Dermis blood vessel endothelial cell (primary cell): ENCODE results near the gene BTBD16. TPM values are rescaled to one million over a fixed set of nuclear protein-coding genes. Genes with fewer than 3 reads are reported as not detected.

Source experiments
- DNase-seq: peaks from one replicate; pipeline ENCODE4 v3.0.0; 2010
- total RNA-seq: library from RNA; depleted of rRNA; stranded (reverse); fragments of >200 nt; gene quantifications from 2 replicates; pipeline ENCODE4 v1.2.3, GENCODE V29; 2014

The BTBD16 gene
- total RNA-seq, 1 donor from 2014 or later = not detected

DNA sequence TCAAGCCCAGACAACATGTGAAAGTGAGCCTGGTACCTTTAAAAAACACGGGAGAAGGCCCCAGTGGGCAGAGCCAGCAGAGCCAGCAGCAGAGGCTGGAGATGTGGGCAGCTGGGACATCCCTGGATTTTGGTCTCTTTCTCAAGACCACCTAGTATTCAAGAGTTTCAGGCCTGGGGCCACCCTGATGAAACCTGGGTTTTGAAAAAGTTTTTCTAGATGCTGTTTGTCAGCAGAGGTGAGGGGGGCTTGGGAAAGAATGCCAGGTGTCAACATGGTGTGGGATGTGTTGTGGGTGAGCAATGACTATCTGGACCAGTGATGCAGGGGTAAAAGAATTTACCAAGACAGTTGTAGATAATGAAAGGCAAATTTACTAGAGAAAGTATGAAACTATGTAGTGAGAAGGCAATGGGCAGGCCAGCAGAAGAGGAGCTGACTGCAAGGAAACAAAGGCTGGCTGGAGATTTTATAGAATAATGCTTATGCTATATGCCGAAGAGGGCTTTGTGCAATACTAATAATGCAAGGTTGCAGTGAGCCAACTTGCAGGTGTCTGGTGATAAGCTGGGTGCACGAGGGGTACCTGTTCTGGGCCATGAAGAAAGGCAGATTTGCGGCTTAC lies 75.3 kb downstream of the BTBD16 start:
- DNase-seq = no peak

DNA sequence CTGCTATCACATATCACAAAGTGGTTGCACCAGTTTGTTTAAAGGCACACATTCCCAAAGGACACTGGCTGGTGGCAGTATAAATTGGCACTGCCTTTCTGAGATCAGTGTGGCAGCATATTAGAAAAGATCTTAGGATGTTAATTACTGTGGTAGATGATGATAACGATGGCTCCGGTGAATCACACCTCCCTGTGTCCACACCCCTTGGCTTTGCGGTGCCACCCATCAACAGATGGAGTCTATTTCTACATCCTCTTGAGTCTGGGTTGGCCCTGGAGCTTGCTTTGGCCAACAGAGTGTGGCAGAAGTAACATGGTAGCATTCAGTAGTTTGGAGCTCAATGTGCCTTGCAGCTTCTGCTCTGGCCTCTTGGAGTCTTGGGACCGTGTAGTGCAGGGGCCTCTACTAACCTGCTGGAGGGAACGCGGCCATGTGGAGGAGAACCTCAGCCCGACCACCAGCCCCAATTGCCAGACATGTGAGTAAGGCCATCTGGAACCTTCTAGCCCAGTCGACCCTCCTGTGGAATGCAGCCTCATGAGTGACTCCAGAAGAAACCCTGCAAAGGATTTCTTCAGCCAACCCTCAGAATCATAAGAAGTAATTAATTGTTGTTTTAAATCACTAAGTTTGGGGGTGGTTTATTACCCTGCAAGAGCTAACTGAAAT lies 76.2 kb downstream of the BTBD16 start:
- DNase-seq = no peak

DNA sequence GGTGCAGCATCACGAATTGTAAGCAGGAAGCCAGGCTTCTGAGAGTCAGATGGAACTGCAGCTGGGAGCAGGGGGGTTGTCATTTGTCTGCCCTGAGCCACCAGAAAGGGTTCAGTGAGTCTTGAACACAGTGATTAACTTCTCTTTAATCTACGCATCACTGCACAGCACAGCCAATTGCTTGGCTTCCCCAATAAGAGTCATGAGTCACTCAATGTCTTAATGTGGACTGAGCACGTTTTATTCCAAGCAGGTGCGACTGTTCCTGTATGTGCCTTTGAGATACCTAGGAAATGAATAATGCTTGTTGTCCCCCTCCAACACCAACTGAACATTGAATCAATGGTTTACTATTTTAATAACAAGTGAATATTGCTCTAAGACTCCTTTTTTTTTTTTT lies 77.4 kb downstream of the BTBD16 start:
- peak; percentile 7 for DNase-seq

DNA sequence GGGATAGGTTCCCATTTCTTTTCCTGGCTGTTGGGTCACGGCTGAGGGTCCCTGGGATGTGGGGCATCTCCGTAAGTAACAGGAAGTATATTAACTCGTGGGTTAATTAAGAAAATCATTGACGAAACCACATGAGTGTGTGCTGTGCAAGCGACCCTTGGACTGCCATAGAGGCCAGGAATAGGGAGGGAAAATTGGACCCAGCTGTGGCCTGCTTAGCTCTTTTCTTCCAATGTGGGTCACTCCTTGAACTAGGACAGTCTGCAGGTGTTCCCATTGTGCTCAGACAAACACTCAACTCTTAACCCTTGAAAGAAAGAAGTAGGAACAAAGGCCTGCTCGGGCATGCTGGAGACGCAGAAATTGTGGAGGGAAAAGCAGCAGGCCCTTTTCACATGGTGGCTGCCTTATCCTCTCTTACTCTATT lies 77.9 kb downstream of the BTBD16 start:
- no peak for DNase-seq

DNA sequence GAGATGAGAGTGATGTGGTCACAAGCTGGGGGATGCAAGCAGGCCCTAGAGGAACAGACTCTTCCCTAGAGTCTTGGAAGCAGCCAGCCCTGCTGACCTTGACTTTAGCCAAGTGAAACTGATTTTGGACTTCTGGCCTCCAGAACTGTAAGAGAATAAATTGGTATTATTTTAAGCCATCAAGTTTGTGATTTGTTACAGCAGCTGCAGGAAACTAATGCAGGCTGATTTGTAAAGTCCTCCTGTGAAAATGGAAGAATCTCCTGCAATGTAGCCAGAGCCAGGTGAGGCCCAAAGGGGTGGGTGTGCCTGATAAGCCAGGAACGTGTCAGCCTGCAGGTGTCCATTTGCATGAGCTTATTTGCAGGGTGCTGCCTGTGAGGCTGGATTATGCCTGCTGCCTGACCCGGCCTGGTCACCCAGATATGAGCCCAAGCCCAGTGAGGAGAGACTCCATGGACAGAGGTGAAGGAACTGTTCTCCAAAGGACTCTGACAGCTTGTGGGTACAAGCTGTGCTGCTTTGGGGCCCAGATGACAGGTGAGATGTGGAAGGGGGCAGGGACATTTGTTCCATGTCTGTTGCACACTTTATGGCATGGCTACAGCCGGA lies 78.8 kb downstream of the BTBD16 start:
- no peak for DNase-seq

DNA sequence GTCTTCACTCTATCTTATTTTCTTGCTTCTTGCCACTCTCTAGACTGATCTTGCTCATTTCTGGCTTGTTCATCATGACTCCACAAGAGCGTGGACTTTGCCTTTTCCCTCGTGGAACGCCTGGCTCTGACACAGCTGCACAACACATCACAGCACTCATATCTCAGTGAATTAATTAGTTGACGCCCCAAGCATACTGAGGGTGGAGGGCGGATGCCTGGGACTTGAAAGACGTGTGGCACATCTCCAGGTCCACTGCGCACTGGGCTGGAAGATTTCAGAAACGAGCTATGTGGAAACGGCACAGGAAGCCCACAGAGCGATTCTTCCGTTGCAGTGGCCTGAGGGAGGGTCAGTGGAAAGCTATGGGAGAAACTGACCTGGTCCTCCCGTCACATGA lies 79.8 kb downstream of the BTBD16 start:
- no peak for DNase-seq

DNA sequence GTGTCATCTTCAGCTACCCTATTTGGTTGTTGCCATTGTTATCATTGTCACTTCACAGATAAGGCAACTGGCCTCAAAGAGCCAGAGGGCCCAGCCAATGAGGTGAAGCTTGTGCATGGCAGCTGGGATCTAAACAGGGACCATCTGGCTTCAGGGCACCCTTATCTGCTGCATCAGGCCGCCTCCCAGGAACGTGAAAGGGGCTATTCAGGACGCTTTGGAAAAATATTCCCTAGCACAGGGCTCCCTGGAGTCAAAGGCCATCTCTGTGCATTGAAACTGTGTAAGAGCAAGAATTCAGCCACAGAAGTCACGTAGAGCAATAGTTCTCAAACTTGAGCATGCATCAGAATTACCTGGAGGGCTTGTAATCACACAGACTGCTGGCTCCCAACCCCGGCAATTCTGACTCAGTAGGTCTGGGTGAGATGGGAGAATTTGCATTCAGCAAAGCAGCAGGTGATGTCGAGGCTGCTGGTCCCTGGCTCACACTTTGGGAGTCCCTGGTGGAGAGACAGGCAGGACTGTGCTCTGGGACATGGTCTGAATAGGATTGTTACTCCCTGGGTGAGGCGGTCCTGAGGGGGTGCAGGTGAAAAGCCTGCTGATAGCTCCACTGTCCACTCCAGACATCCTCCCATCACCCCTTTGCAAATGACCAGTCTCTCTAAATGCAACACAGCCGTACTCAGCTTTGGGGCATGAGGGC lies 81.9 kb downstream of the BTBD16 start:
- DNase-seq = no peak

DNA sequence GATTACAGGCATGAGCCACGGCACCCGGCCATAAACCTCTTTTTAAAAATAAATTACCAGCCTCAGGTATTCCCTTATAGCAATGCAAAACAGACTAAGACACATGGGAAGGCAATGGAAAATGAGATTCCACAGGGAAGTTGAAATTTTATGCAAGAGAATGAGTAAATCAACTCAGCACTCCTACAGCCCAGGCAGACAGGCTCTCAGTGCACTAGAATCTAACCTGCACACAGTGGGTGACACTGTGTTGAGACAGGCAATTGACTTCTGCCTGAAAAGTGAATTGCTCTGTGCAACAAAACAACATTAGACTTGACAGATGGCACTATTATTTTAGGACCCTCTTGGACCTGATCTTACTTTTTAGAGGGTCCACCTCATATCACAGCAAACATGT lies 83.3 kb downstream of the BTBD16 start:
- DNase-seq = no peak

DNA sequence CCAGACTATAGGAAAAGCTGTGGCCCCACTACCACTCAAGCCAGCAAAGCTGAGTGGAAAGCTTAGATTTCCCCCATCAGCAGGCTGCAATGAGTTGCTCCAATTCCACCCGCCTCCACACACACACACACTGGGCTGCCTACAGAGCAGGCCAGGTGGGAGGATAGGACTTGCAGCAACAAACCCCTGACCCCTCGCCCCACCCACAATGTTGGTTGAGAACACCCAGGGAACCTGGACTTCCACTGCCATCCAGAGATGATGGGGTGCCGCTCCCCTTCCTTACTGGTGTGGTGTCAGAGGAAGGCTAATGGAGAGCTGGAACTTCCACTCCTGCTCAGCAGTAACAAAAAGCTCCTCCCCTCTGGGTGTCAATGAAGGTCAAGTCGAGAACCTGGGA lies 86.6 kb downstream of the BTBD16 start:
- no peak for DNase-seq

DNA sequence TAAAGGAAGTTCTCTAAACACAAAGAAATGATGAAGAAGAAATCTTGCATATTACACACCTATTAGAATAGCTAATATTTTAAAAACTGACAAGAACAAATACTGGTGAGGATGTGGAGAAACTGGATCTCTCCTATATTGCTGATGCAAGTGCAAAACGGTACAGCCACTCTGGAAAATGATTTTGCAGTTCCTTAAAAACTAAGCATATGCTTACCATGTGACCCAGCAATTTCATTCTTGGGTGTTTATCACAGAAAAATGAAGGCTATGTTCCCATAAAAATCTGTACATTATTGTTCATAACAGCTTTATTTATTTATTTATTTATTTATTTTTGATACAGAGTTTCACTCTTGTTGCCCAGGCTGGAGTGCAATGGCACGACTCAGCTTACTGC lies 88.5 kb downstream of the BTBD16 start:
- DNase-seq = no peak

DNA sequence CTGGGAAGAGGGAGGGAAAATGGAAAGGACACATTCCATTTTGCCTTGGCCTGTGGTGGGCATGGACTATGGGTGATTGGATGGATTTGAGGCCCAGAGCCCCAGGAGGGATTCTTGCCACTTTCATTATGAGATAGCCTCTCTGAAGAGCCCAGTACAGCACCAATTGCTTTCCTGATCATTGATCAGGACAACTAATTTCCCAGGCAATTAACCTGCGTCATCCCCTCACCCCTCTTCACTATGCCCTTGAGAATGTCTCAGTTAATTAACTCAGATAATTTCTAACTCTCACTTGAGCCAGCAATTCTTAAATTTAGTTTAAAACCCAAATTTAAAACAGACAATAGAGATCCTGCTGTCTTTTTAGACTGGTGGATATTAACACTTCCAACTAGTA lies 90.0 kb downstream of the BTBD16 start:
- DNase-seq = no peak

DNA sequence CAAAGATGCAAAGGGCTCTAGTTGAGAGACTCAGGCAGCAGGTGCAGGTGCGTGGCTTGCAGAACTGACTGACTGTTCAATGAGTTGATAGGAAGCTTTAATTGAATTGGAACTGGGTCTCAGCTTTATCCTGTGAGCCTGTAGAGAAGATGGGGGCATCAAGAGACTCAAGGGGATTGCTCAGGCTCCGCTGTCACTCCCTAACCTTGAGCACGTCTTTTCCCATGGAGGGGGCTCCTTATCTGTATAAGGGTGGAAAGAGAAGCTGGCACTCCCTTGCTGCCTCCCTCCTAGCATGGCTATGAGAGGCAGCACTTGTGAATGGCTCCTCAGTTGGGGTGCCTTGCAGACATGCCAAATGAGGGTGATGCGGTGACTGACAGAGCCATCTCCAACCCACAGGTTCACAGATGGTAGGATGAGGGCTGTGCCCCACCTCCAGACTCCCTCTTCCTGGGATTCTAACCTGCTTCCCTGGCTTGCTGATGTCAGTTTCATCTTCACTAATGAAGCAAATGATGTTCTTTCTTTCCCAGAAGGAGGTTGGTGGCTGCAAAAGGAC lies 91.0 kb downstream of the BTBD16 start:
- no peak for DNase-seq

DNA sequence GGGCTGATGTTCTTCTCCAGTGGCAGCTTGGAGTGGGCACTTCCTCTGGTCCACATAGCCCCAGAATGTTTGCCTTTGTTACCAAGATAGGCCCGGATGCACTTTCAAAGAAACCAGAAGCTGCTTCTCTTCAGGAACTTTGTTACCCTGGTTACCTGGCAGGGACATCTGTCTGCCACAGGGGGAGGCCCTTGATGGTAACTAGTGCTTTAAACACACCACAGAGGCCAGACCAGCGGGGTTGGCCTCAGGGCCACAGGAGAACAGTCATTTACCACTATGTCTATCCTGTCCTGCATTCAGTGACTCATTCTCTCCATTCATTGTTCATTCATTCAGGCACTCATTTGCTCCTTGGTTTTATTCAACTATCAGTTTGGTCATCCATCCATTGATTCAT lies 91.5 kb downstream of the BTBD16 start:
- DNase-seq = peak; percentile 18

DNA sequence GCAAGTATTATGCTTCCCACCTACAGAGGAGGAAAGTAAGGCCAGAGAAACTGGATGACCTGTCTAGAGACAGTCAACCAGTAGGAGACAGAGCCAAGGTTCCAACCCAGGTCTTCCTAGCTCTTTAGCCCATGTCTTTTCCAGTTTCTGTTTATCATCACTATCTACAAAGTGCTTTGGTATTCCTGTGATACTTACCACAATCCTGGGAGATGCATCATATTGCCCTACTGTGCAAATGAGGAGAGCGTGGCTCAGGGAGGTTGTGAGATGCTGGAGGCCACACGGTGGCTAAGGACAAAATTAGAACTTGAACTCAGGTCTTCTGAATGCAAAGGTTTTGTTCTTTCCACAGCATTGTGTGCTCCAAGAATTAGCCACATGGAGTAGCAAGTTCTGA lies 92.2 kb downstream of the BTBD16 start:
- DNase-seq = no peak

DNA sequence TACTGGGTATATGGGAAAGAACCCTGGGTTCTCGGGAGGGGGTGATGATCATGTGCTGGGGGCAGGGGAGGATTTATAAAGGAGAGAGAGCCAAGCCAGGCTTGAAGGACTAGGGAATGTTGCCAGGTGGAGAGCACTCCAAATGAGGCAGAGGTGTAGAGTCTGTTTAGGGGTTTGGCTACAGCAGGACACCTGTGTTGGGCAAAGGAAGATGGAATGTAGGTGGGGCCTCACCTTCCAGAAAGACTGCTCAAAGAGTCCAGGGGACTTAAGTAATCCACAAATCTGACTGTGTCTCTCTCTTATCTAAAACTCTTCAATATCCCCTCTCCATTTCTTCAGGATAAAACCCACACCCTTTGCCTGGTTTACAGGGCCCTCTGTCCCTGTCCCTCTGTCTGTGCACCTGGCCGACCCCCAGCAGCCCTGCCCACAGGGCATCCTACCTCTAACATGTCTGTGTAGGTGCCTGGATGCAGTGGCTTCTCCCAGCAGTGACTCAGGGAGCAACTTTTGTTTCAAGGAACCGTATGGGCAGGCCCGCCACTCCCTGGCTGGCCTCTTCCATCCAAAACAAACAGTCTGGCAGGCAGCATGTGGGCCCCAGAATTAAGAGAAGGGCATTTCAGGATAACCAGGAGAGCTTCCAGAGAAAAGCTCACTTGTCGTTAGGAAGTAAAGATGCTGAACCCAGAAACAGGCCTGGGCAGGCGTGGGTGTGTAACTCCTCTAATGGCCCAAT lies 92.8 kb downstream of the BTBD16 start:
- no peak for DNase-seq

DNA sequence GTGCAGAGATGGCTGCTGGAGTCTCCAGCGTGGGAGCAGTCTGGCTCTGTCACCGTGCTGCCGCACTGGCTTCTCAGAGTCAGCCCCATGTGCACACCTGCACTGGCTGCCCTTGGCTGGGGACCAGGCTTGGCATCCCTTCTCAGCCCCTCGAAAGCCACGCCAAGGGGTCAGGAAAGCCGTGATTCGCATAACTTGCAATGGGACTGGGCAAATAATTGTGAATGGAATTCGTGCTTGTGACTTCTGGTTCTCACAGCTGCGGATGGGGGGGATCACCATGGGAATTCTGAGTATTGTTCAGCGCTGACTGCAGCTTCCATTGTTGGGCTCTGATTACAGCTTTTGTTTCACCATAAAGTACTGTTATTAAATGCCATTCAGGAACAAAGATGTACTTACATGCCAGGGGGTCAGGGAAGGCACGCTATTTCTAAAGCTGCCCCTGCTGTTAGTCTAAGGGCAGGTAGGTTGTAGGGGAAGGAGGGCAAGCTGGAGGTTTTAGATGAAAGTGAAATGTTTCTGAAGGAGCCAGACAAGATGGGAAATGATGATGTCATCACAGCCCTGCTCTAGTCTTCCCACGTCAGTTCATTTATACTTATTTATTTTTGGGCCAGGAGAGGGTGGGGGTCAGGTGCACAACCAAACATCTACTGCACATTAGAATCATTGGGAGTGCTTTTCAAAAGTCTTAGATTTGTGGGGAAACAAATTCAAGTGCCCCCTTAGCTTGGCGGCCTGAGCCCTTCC lies 97.6 kb downstream of the BTBD16 start:
- DNase-seq = peak; percentile 94

DNA sequence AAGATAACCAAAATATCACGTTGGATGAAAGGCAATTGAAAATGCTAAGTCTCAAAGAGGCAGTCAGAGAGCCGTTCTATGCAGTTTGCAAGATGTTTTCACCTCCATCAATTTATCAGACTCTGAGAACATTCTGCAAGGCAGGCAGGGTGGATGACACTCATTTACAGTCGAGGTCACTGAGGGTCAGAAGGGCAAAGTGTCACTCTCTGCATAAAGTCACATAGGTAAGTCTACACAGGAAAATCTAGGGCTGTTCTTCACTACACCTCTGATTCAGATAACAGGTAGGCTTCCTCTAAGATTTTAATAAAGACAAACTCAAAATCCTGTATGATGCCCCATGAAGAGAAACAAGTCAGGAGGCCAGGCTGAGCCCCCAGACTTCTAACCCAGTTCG lies 102.0 kb downstream of the BTBD16 start:
- no peak for DNase-seq

DNA sequence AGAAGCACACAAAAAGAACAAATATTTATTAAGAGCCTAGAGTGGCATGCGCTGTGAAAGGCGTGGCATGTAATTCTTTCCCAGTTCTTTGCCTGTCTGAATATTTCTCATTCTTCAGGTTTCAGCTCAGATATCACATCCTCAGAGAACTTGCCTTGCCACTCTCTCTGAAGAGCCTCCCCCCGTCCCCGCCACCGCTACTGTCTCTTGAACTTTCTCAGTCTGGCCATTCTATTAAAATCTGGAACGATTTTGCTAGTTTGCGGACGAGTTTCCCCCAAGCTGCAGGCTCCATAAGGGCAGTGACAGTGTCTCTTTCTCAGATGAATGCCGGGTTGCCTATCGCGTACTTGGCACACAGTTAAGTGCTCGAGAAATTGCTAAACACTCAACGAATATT lies 102.6 kb downstream of the BTBD16 start:
- no peak for DNase-seq

DNA sequence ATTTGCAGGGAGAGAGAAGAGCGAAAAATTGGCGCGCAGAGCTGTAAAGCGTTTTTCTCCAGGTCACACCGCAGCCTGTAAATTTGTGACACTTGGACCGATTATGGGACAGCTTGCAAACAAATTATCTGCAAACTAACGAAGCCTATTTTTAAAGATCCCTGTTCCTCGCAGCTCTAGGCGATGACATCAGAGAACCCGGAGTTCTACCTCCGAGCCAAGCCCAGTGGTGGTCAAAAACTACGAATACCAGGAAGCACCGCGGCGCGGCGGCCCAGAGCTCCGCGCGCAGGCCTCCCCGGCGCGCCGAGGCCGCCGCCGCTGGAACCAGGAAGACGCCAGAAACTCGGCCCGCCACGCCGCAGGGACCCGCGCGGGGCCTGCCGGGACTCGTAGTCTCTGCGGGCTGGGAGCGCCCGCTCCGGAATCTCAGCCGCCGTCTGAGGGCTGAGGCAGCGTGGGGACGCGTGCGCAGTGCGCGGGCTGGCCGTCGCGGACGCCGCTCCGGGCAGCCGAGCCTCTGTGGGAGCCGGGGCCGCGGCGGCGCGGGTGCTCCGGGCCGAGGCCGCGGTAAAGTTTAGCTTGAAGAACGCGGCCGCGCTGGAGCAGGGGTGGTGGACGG lies 103.3 kb downstream of the BTBD16 start, which contains the start of gene PLEKHA1:
TSS of gene PLEKHA1 (plus strand) at position 472 of the 622 bp plus-strand sequence. CDS start 18,493 bp downstream, outside the sequence.
- peak; percentile 96 for DNase-seq

DNA sequence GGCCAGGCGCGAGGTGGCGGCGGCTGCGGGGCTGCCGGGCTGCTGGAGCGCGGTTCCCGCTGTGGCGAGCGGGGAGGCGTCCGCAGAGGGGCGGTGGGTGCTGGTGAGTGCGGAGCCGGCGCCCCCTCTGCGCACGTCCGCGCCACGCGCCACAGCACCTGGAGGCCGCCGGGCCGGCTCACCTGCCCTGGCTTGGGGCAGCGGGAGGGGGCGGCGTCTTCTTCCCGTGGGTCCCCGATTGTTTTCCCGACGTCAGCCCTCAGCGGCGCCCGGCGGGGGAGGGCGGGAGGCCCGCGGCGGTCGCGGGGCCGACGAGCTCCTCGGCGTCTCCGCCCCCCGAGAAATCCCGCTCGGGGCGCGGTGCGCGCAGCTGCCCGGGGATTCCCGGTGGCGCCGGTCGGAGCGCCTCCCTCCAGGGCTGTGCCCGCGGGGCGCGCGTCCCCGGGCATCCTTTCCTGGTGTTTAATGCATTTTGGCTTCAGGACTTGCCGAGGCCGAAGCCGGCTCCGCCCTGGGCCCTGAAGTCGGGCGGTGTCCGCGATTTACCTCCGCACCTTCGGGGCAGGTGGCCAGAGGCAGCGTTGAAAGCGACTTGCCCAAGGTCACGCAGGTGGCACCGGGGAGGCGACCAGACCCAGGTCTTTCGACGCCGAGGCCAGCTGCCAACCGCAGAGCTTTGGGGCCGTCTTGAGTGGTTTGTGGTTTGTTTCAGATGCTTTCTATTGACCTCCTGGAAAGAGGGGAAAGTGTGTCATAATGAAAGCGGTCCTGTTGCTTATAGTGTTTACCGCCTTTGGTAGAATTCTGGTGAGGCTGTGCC lies 104.0 kb downstream of the BTBD16 start:
- peak; percentile 74 for DNase-seq
